HCT116 (cell line): Measurements from ENCODE around the gene LIN7B. TPM values are rescaled to one million over a fixed set of nuclear protein-coding genes. Genes with fewer than 3 reads are reported as not detected.

Source experiments
- ATAC-seq: fragments of 200-7000 bp; cut with Tn5 transposase; 2 replicates; pipeline ENCODE4 v1.9.1; 2020; ENCODE audit warnings: mild to moderate bottlenecking, moderate library complexity
- BruUV-seq: library from RNA; stranded (reverse); fragments of 400-500 nt; replicated peaks from 2 replicates; lab custom pipeline; 2021; lab: Mats Ljungman, UMichigan
- CTCF ChIA-PET: fragments of 300-600 bp; sonication (Branson Sonifier 250); formaldehyde crosslinking; loops from one replicate; lab custom pipeline; 2021; ENCODE audit warnings: antibody characterized with exemption; lab: Charles Lee
- POLR2A ChIA-PET: fragments of 300-600, 350-600 bp; sonication (Branson Sonifier 250); formaldehyde crosslinking; loops from one replicate; lab custom pipeline; 2021; ENCODE audit warnings: antibody characterized with exemption; lab: Charles Lee
- RAD21 ChIA-PET, 2 experiments: fragments of 300-600 bp; sonication (Branson Sonifier 250); formaldehyde crosslinking; loops; one replicate each; lab custom pipeline; 2023; ENCODE audit warnings: low total read pairs in 2 of 2; ENCODE audit not compliant: uncharacterized antibody in 2 of 2, unreplicated experiment in 2 of 2, low non-redundant PET in 1 of 2; lab: Charles Lee
- DNase-seq: peaks from one replicate; pipeline ENCODE4 v3.0.0-alpha.2; 2010; ENCODE audit warnings: low read depth, low spot score
- H2AFZ ChIP-seq: fragments of 200-600 bp; shearing (Covaris generic), sonication (generic); 2 replicates; pipeline ENCODE4 v1.6.1; 2017; ENCODE audit warnings: low read depth, mixed run types, mixed read lengths, antibody characterized with exemption, low read length; ENCODE audit not compliant: poor library complexity, severe bottlenecking
- H3K27ac ChIP-seq: 2 replicates; pipeline ENCODE4 v1.5.1; 2012; ENCODE audit warnings: low read depth, low read length
- H3K27me3 ChIP-seq: fragments of 200-600 bp; sonication (generic); 2 replicates; pipeline ENCODE4 v1.6.1; 2016; ENCODE audit warnings: mixed run types, low read length, mixed read lengths; ENCODE audit not compliant: insufficient read depth
- H3K36me3 ChIP-seq, 2 experiments: fragments of 200-500 bp in 1 of 2; fragments of 200-600 bp in 1 of 2; sonication (Bioruptor generic) in 1 of 2; sonication (generic) in 1 of 2; 2 replicates each; pipeline versions ENCODE4 v1.5.1 to v1.6.1; 2014 to 2016; ENCODE audit warnings: low read length in 2 of 2, inconsistent platforms in 1 of 2, mixed read lengths in 1 of 2, mixed run types in 1 of 2; ENCODE audit not compliant: insufficient read depth in 2 of 2, control insufficient read depth in 1 of 2
- H3K4me1 ChIP-seq, 2 experiments: fragments of 200-600 bp in 1 of 2; sonication (generic) in 1 of 2; 2 replicates each; pipeline versions ENCODE4 v1.5.1 to v1.6.1; 2012 to 2017; ENCODE audit warnings: low read length in 2 of 2, inconsistent platforms in 1 of 2, mild to moderate bottlenecking in 1 of 2, mixed read lengths in 1 of 2, mixed run types in 1 of 2, moderate library complexity in 1 of 2; ENCODE audit not compliant: insufficient read depth in 2 of 2, control insufficient read depth in 1 of 2
- H3K4me2 ChIP-seq: fragments of 200-600 bp; sonication (generic); 2 replicates; pipeline ENCODE4 v1.6.1; 2017; ENCODE audit warnings: mixed run types, low read length, mixed read lengths
- H3K4me3 ChIP-seq, 2 experiments: fragments of 200-600 bp in 1 of 2; sonication (generic) in 1 of 2; replicated peaks in 1 of 2; 2 replicates each; pipeline ENCODE4 v1.5.1; 2011 to 2016; ENCODE audit warnings: low read length in 2 of 2, control low read depth in 1 of 2, low read depth in 1 of 2, mild to moderate bottlenecking in 1 of 2, mixed read lengths in 1 of 2, mixed run types in 1 of 2
- H3K79me2 ChIP-seq: fragments of 200-600 bp; sonication (generic); 2 replicates; pipeline ENCODE4 v1.6.1; 2017; ENCODE audit warnings: mild to moderate bottlenecking, mixed run types, low read length, moderate library complexity, mixed read lengths; ENCODE audit not compliant: insufficient read depth
- H3K9ac ChIP-seq: fragments of 200-600 bp; sonication (generic); 2 replicates; pipeline ENCODE4 v1.6.1; 2016; ENCODE audit warnings: low read length, mixed read lengths
- H3K9me2 ChIP-seq: fragments of 200-600 bp; sonication (generic), shearing (Covaris generic); 2 replicates; pipeline ENCODE4 v1.6.1; 2017; ENCODE audit warnings: mixed run types, mild to moderate bottlenecking, moderate library complexity; ENCODE audit not compliant: insufficient read depth
- H3K9me3 ChIP-seq, 2 experiments: fragments of 200-500 bp in 1 of 2; fragments of 200-600 bp in 1 of 2; sonication (Bioruptor generic) in 1 of 2; sonication (generic) in 1 of 2; 2 replicates each; pipeline ENCODE4 v1.6.1; 2014 to 2017; ENCODE audit warnings: low read length in 2 of 2, mixed read lengths in 2 of 2, inconsistent platforms in 1 of 2, low read depth in 1 of 2, mild to moderate bottlenecking in 1 of 2, mixed run types in 1 of 2, moderate library complexity in 1 of 2; ENCODE audit not compliant: control insufficient read depth in 1 of 2, insufficient read depth in 1 of 2
- H4K20me1 ChIP-seq: fragments of 200-600 bp; sonication (generic), shearing (Covaris generic); 2 replicates; pipeline ENCODE4 v1.6.1; 2017; ENCODE audit warnings: mixed run types, mild to moderate bottlenecking, moderate library complexity; ENCODE audit not compliant: insufficient read depth
- ATF3 ChIP-seq: IDR thresholded peaks from 2 replicates; pipeline ENCODE4 v1.6.1; 2012
- CTCF ChIP-seq, 3 experiments: fragments of 200-600 bp in 1 of 3; sonication (generic) in 1 of 3; IDR thresholded peaks in 2 of 3; conservative IDR thresholded peaks in 1 of 3; 2 replicates each; pipeline ENCODE4 v1.5.1; 2012 to 2017; ENCODE audit warnings: low read depth in 2 of 3, low read length in 2 of 3, antibody characterized with exemption in 1 of 3, borderline replicate concordance in 1 of 3, control low read depth in 1 of 3, mild to moderate bottlenecking in 1 of 3, mixed read lengths in 1 of 3, mixed run types in 1 of 3, moderate library complexity in 1 of 3; ENCODE audit not compliant: insufficient read depth in 1 of 3
- EGR1 ChIP-seq: IDR thresholded peaks from 2 replicates; pipeline ENCODE4 v1.6.1; 2012; ENCODE audit warnings: low read depth
- ELF1 ChIP-seq: IDR thresholded peaks from 2 replicates; pipeline ENCODE4 v1.6.1; 2012; ENCODE audit warnings: low read depth, borderline replicate concordance
- EZH2 ChIP-seq: fragments of 200-600 bp; sonication (generic); IDR thresholded peaks from 2 replicates; pipeline ENCODE4 v1.6.1; 2017; ENCODE audit warnings: antibody characterized with exemption, mixed run types
- EZH2phosphoT487 ChIP-seq: fragments of 200-600 bp; IDR thresholded peaks from 2 replicates; pipeline ENCODE4 v1.6.1; 2018; ENCODE audit warnings: antibody characterized with exemption, borderline replicate concordance
- FOSL1 ChIP-seq: IDR thresholded peaks from 2 replicates; pipeline ENCODE4 v1.6.1; 2012; ENCODE audit warnings: low read depth
- MAX ChIP-seq: IDR thresholded peaks from 2 replicates; pipeline ENCODE4 v1.6.1; 2012
- POLR2AphosphoS5 ChIP-seq: IDR thresholded peaks from 2 replicates; pipeline ENCODE4 v1.6.1; 2011; ENCODE audit warnings: mild to moderate bottlenecking, low read depth, low read length, moderate library complexity
- RAD21 ChIP-seq: IDR thresholded peaks from 2 replicates; pipeline ENCODE4 v1.6.1; 2012; ENCODE audit warnings: low read depth, mild to moderate bottlenecking
- REST ChIP-seq: IDR thresholded peaks from 2 replicates; pipeline ENCODE4 v1.6.1; 2012; ENCODE audit warnings: low read depth
- SIN3A ChIP-seq: IDR thresholded peaks from 2 replicates; pipeline ENCODE4 v1.6.1; 2012; ENCODE audit warnings: low read depth
- SP1 ChIP-seq: IDR thresholded peaks from 2 replicates; pipeline ENCODE4 v1.6.1; 2012; ENCODE audit warnings: low read depth
- SRF ChIP-seq: IDR thresholded peaks from 2 replicates; pipeline ENCODE4 v1.6.1; 2012; ENCODE audit warnings: low read depth
- TCF7L2 ChIP-seq: IDR thresholded peaks from 2 replicates; pipeline ENCODE4 v1.7.0; 2011; ENCODE audit warnings: borderline replicate concordance, inconsistent platforms; ENCODE audit not compliant: insufficient read depth, insufficient read length; ENCODE audit errors: extremely low read depth
- ZBTB33 ChIP-seq: IDR thresholded peaks from 2 replicates; pipeline ENCODE4 v1.6.1; 2011; ENCODE audit warnings: mild to moderate bottlenecking, low read length, moderate library complexity; ENCODE audit not compliant: insufficient replicate concordance; ENCODE audit errors: extremely low read depth
- ZFX ChIP-seq: fragments of 450-650 bp; IDR thresholded peaks from 2 replicates; pipeline ENCODE4 v1.6.1; 2017
- ZNF274 ChIP-seq: fragments of 200-500 bp; sonication (Bioruptor generic); IDR thresholded peaks from 2 replicates; pipeline ENCODE4 v1.6.1; 2014; ENCODE audit warnings: mild to moderate bottlenecking, low read depth, low read length, inconsistent platforms
- intact Hi-C: fragments of 100-400 bp; cut with micrococcal nuclease; formaldehyde crosslinking; loops from 2 replicates; pipeline ENCODE4 v1.10.0; 2022
- total RNA-seq: library from RNA; stranded (reverse); gene quantifications from one replicate; pipeline ENCODE4 v1.2.1, GENCODE V29; 2021; ENCODE audit not compliant: unreplicated experiment

LIN7B gene
- total RNA-seq, 1 experiment from 2014 or later, result 7.2 TPM

GRCh38 chr19:49150944-49151243, 36.7 kb downstream of the LIN7B start:
- Histone ChIP-seq H3K9me2 (no peaks in the 10 kb centered on the region), H4K20me1 (no peaks in the 10 kb centered on the region), H3K79me2 (no peaks in the 10 kb centered on the region), H3K36me3 (no peaks in the 10 kb centered on the region), H3K4me3 (peak overlapping the region; percentile 90 to 95), H3K27me3 (no peaks in the 10 kb centered on the region), H3K9me3 (no peaks in the 10 kb centered on the region), H3K27ac (peak overlapping the region; percentile 94), H3K4me2 (peak overlapping the region; percentile 99), H3K9ac (peak overlapping the region; percentile 98), H3K4me1 (peaks cover 20 to 51% of the 10 kb centered on the region in 2 experiments), H2AFZ (no peak overlapping the region)
- POLR2A ChIA-PET, result interaction anchor here (1.1 to 1.6 kb wide), 4 partner anchors 16 to 34 kb away, joined by 3 to 9 read pairs (median 4); no protein-coding TSS in a partner anchor
- CTCF ChIA-PET, result interaction anchor here (0.5 to 3.0 kb wide), 4 partner anchors 48 to 530 kb away, joined by 3 to 17 read pairs (median 9); partner anchors contain the start of gene TEAD2
- RAD21 ChIA-PET, result interaction anchor here in 1 of 2 experiments (0.7 kb wide), 1 partner anchor 90 kb away, joined by 3 read pairs; no protein-coding TSS in a partner anchor
- ATAC-seq (no peak), DNase-seq (no peak)
- TF ChIP-seq ATF3 (no peak), EGR1 (no peak), TCF7L2 (no peak), ZFX (no peak), EZH2phosphoT487 (no peak), FOSL1 (no peak), SIN3A (no peak), ZNF274 (no peak), EZH2 (no peak), REST (no peak), SP1 (no peak), ZBTB33 (no peak), POLR2AphosphoS5 (no peak), CTCF (IDR thresholded peaks at IDR 0.05 in 2 of 3, conservative IDR thresholded peaks at IDR 0.05 in 1 of 3; ENCODE audit: borderline replicate concordance in 1 of 3, insufficient read depth in 1 of 3, low read depth in 2 of 3, low read length in 2 of 3) (no peak), SRF (no peak), MAX (no peak), ELF1 (no peak), RAD21 (no peak)
- intact Hi-C loops, result loop anchor here (1.0 kb wide), 1 partner anchor 32 kb away; the partner anchor contains the start of genes C19orf73 and PPFIA3
- no TSS peak for BruUV-seq
